Coronary artery (tissue), 2 donors: ENCODE measurements around the gene MCUR1.

Experiments used
- DNase-seq: peaks from one replicate; pipeline ENCODE4 v3.0.0-alpha.2; 2017; ENCODE audit warnings: low spot score
- H3K27ac ChIP-seq, 2 donors: fragments of 200-600 bp; sonication (generic); one replicate each; pipeline ENCODE4 v1.5.1; 2016 to 2019
- H3K4me3 ChIP-seq: fragments of 200-600 bp; sonication (generic); 2 replicates; pipeline ENCODE4 v1.5.1; 2016; ENCODE audit warnings: mild to moderate bottlenecking, moderate library complexity
- TF ChIP-seq, protein P1 (sequence below): fragments of 200-600 bp; sonication (generic); IDR thresholded peaks from one replicate; pipeline ENCODE4 v1.5.1; 2019; ENCODE audit warnings: antibody characterized with exemption

Gene MCUR1

DNA sequence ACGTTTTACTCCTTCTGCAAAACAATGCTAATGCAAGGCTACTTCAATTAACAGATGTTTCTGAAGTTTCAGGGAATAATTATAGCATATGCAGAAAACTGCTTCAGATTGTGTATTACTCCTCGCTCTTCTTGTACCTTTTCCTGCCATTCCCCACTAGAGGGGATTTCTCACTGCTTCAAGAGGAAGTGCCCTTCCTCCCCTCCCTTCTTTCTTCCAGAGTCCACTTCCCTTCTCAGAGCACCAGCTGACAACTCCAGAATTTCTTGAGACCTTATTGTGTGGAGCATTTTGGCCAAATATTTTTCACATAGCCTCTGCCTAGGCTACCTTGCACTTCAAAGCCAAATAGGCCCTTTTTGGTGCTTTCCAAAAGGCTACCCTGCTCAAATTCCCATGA lies 12.7 kb upstream of the MCUR1 start:
- Histone ChIP-seq H3K4me3 (no peak overlapping the region), H3K27ac (no peak overlapping the region)
- TF ChIP-seq, protein P1, sequence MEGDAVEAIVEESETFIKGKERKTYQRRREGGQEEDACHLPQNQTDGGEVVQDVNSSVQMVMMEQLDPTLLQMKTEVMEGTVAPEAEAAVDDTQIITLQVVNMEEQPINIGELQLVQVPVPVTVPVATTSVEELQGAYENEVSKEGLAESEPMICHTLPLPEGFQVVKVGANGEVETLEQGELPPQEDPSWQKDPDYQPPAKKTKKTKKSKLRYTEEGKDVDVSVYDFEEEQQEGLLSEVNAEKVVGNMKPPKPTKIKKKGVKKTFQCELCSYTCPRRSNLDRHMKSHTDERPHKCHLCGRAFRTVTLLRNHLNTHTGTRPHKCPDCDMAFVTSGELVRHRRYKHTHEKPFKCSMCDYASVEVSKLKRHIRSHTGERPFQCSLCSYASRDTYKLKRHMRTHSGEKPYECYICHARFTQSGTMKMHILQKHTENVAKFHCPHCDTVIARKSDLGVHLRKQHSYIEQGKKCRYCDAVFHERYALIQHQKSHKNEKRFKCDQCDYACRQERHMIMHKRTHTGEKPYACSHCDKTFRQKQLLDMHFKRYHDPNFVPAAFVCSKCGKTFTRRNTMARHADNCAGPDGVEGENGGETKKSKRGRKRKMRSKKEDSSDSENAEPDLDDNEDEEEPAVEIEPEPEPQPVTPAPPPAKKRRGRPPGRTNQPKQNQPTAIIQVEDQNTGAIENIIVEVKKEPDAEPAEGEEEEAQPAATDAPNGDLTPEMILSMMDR: no peak
- no peak for DNase-seq

GRCh38 chr6:13825871-13826270 lies 11.5 kb upstream of the MCUR1 start:
- H3K27ac ChIP-seq: no peak overlapping the region
- TF ChIP-seq, protein P1: no peak
- DNase-seq: no peak
- H3K4me3 ChIP-seq: no peak overlapping the region

DNA sequence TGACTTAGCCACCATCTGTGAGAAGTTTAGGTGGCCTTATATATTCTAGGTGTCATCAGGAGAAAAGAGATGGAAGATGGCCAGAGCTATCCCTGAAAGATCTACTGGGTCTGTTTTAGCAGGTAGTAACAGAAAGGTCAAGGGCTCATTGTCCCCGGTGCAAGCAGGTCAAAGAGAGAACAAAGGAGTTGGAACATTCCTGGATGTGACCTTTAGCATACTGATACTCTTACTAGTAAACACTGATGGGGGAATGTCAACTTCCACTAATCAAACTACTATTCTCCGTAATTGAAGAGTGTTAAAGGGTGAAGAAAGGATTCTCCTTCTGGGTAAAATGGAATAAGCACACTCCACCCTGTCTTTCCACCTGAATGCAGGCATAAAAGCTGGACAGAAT lies 4.0 kb upstream of the MCUR1 start:
- Histone ChIP-seq H3K27ac (no peak overlapping the region), H3K4me3 (no peak overlapping the region)
- TF ChIP-seq, protein P1: no peak
- DNase-seq: no peak

GRCh38 chr6:13814938-13815575 lies 700 bp upstream of the MCUR1 start:
- TF ChIP-seq, protein P1: no peak
- peak overlapping the region; percentile 99 for H3K4me3 ChIP-seq
- DNase-seq: no peak
- peak overlapping the region; percentile 88 to 99 for H3K27ac ChIP-seq

- Histone ChIP-seq H3K27ac (peak overlapping the region; percentile 88 to 99), H3K4me3 (peak overlapping the region; percentile 99)
- TF ChIP-seq, protein P1: no peak
- DNase-seq: peak; percentile 86
Observed at GRCh38 chr6:13813621-13814175, 659 bp downstream of the MCUR1 start.

- H3K27ac ChIP-seq: no peak overlapping the region
- TF ChIP-seq, protein P1: no peak
- H3K4me3 ChIP-seq: peak overlapping the region; percentile 99
- DNase-seq: no peak
Observed at GRCh38 chr6:13813026-13813425, 1.3 kb downstream of the MCUR1 start.

DNA sequence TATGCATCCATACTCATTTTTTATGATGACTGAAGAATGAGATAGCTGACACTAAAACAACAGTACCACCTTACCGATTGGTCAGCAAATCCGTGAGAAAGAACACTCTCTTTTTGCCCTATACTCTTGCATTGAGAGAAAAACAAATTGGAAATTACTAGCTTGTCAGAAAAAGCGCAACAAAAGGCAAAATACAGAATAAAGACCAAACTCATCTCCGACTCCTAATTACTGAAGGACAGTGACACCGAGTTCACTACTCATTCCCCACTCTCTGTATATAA lies 2.1 kb downstream of the MCUR1 start:
- DNase-seq: no peak
- H3K27ac ChIP-seq: peak overlapping the region in 1 of 2 donors; percentile 12
- TF ChIP-seq, protein P1: no peak
- H3K4me3 ChIP-seq: peak overlapping the region; percentile 5
